GM21576 (cell line): ENCODE measurements around the gene TRDMT1.

Source experiments
- ATAC-seq: cut with Tn5 transposase; IDR thresholded peaks from one replicate; pipeline ENCODE4 v1.9.1; 2021; ENCODE audit warnings: mild to moderate bottlenecking, moderate library complexity; ENCODE audit not compliant: unreplicated experiment

The TRDMT1 gene

GRCh38 chr10:17179002-17179401 lies 22.5 kb downstream of the TRDMT1 start:
- ATAC-seq = no peak

- ATAC-seq = no peak
These were observed 23.5 kb downstream of the TRDMT1 start for GRCh38 chr10:17178006-17178405.

DNA sequence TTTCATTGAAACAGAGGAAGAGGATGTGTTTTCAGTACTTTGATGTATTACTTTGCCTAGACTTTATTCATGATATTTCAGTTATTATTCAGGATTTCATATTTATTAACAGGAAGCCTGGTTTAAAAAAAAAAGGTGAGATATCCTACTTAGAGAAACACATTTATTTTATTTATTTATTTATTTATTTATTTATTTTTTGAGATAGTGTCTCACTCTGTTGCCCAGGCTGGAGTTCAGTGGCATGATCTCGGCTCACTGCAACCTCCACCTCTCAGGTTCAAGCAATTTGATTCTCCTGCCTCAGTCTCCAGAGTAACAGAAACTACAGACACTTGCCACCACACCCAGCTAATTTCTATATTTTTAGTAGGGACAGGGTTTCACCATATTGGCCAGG lies 24.5 kb downstream of the TRDMT1 start:
- no peak for ATAC-seq

GRCh38 chr10:17176091-17176490 lies 25.4 kb downstream of the TRDMT1 start:
- no peak for ATAC-seq

GRCh38 chr10:17175551-17175950 lies 25.9 kb downstream of the TRDMT1 start:
- no peak for ATAC-seq

GRCh38 chr10:17174626-17175025 lies 26.8 kb downstream of the TRDMT1 start:
- ATAC-seq = no peak

DNA sequence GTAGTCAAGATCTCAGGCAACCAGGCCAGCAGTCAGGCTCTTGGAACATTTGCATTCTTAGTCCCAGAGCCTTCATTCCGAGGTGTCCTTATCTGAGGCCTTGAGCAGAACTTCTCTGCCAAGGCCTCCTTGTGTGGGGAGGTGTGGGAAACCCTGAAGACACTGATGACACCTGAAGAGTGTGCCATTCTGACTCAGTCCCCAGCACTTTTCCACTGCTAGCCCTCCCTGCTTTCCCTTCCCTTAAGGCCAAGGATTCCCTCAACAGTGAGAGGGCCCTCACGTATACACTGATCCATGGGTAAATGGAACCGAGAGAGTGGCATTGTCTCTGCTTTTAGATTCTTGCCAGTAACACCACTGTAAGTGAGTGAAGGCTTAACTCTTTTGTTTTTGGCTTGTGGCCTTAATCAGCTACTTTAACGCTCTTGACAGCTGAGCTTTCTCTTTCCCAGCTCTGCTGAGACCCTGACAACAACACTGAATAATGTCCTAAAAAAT lies 30.3 kb downstream of the TRDMT1 start:
- ATAC-seq = no peak

DNA sequence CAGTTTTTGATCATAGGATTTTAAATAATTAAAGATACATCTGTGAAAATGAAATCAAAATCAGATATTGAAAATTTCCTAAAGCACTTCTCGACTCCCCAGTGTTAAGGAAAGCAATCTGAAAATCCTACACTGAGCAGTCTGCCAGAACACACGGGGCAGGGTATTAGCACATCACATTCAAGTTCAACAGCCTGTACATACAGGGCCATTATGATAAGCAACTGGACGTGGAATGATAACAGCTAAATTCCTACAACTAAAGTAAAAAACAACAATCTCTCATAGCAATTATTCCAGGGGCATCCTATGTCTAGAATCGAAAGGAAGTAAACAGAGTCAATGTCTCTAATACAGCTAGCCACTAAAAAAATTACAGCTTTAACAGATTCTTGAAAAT lies 31.7 kb downstream of the TRDMT1 start:
- no peak for ATAC-seq

GRCh38 chr10:17166699-17167098 lies 34.8 kb downstream of the TRDMT1 start:
- ATAC-seq = no peak

DNA sequence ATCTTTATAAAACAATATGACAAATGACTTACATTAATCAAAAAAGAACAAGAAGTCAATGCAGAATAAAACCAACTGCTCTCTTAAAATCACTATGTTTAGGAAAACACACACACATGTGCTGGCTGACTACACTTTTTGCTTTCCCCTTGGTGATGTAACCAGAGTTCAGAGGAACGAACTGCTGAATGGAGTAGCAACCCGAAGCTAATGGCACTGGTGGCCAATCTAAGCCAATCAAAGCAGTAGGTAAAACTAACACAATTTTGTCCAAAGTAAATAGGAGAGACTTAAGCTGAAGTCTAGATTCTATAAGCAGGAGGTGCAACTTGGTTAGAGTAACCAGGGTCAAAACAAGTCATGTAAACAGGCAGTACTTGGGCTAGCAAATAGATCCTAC lies 38.6 kb downstream of the TRDMT1 start:
- ATAC-seq = no peak

GRCh38 chr10:17161775-17162174 lies 39.7 kb downstream of the TRDMT1 start:
- no peak for ATAC-seq

DNA sequence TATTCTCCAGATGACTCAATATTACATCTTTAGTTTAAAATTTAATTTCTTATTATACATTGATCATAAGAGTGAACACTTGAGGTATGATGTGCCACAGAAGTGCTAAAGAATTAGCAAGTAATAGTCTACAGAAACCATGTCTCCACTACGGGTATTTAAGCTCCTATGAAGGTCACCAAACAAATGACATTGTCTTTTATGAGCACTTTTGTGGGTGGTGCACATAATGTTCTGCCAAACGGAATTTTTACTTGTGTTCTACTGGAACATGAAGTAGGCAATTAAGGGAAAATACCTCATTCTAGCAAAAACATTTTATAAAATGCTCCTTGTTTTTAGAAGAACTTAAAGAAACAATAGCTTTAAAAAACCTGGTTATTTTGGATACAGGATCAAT lies 44.4 kb downstream of the TRDMT1 start:
- no peak for ATAC-seq

- no peak for ATAC-seq
These were observed 45.6 kb downstream of the TRDMT1 start for GRCh38 chr10:17155826-17156225.

GRCh38 chr10:17154116-17154515 lies 47.4 kb downstream of the TRDMT1 start:
- ATAC-seq = no peak

DNA sequence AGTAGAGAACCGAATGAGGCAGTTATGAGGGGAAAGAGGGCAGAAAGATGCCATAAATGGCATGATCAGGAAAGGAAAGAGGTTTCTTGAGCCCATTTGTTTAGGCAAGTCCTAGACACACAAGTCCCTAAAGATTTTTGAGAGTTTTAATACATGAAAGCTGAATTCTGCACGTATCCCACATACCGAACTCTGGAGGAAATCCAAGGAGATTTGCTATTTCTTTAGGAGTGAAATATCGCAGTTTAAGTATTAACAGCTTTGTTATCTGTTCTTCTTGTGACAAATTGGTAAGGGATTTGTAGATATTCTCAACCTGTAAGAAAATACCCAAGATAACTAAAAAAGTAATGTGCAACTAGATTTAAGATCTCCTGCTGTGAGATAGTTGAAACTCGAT lies 48.2 kb downstream of the TRDMT1 start:
- ATAC-seq = no peak

GRCh38 chr10:17151716-17152115 lies 49.8 kb downstream of the TRDMT1 start:
- ATAC-seq = no peak

DNA sequence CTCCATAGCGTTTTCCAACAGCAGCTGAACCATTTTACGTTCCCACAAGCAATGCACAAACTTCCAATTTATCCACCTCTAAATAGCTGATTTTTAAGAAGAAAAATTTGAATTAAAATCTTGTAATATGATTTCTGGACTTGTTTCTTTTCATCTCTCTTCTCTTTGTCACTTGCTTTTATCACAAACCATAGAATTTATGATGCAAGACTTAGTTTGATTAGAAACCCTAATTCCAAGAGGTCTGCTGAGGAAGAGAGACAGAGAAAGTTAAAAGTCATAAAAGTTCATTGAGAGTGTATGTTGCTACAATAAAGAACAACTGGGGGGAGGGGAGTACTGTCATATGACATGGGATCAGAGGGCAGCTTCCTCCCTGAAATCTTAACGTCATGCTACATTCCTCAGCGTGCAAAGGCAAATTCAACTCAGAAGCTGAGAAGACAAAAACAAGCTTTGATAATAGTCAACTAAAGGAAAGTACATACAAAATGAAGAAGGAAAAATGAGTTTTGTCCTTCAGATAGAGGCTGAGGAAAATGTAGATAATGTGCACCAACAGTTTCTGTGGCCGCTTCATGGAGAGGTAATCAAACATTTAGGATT lies 53.5 kb downstream of the TRDMT1 start:
- no peak for ATAC-seq

GRCh38 chr10:17146892-17147291 lies 54.6 kb downstream of the TRDMT1 start:
- ATAC-seq = no peak

DNA sequence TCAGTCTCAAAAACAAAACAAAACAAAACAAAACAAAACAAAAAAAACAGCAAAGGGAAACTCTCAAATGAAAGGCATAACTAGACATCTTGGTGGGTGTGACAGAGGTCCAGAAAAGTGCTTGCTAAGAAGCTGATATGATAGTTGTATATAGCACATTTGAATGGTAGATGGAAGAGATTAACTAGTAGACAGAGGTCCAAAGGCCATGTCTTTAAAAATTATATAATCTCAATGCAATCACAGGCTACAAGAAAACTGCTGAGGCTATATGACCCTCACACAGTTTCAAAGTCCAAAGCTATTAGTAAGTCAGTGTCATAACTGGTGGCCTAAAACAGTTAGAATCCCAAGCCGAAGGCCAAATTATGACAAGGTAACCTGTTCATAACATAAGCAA lies 56.2 kb downstream of the TRDMT1 start:
- no peak for ATAC-seq

GRCh38 chr10:17144757-17145156 lies 56.7 kb downstream of the TRDMT1 start:
- ATAC-seq = peak; percentile 62

- ATAC-seq = no peak
These were observed 57.4 kb downstream of the TRDMT1 start for GRCh38 chr10:17144032-17144431.

- ATAC-seq = no peak
These were observed 58.3 kb downstream of the TRDMT1 start for GRCh38 chr10:17143055-17143690.
